SK-N-DZ (cell line): ENCODE measurements around the gene PSTK. TPM values are rescaled to one million over a fixed set of nuclear protein-coding genes. Genes with fewer than 3 reads are reported as not detected.
A peak's percentile ranks its signal among the peaks of the same experiment; 100 is the strongest.

Experiments used
- DNase-seq: peaks from one replicate; pipeline ENCODE4 v3.0.0-alpha.2; 2015; ENCODE audit warnings: low spot score
- polyA plus RNA-seq, 2 experiments: library from polyadenylated mRNA; depleted of rRNA; stranded (reverse); fragments of >200 nt; gene quantifications; 2 replicates each; pipeline ENCODE4 v1.2.3, GENCODE V29; 2014

The PSTK gene, protein sequence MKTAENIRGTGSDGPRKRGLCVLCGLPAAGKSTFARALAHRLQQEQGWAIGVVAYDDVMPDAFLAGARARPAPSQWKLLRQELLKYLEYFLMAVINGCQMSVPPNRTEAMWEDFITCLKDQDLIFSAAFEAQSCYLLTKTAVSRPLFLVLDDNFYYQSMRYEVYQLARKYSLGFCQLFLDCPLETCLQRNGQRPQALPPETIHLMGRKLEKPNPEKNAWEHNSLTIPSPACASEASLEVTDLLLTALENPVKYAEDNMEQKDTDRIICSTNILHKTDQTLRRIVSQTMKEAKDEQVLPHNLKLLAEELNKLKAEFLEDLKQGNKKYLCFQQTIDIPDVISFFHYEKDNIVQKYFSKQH
- 12.3 and 16.0 TPM in 2 replicates for polyA plus RNA-seq (2014; cell fraction: cytosol; rRNA removed)
- 10.6 and 14.5 TPM in 2 replicates for polyA plus RNA-seq (2014; cell fraction: nucleus; rRNA removed)

DNA sequence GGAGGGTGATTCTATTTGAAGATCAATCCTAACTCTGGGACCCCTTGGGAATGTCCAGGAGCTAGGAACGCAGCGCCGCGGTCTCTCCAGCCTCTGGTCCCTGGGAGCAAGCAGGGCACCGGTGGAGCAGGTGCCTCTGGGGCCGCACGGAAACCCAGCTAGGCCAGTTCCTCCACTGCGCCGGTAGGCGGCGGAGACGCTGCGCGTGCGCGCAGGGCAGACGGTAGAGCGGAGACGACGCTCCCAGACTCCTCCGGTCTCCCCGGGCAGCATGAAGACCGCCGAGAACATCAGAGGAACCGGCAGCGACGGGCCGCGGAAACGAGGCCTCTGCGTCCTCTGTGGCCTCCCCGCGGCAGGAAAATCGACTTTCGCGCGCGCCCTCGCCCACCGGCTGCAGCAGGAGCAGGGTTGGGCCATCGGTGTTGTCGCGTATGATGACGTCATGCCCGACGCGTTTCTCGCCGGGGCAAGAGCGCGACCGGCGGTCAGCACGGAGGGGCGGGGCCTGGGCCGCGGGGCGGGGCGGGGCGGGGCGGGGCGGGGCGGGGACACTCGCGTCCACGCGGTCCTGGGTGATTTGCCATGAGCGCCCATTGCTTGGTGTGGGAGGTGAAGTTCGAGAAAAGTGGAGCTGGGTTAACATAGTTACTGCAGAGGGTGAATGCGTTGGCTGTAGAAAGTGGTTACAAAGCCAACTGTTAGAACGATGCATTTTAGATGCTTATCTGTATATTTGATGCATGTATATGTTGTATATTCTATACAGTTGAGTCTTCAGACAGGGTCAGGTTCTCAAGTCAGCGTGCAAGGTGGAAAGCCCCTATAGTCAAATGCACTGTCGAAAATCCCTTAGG is at the start of gene PSTK:
Gene PSTK, plus strand, starts transcription at position 193 of the 857 bp plus-strand sequence. Its CDS starts 79 bp downstream, at position 272.
- peak; percentile 93 for DNase-seq

DNA sequence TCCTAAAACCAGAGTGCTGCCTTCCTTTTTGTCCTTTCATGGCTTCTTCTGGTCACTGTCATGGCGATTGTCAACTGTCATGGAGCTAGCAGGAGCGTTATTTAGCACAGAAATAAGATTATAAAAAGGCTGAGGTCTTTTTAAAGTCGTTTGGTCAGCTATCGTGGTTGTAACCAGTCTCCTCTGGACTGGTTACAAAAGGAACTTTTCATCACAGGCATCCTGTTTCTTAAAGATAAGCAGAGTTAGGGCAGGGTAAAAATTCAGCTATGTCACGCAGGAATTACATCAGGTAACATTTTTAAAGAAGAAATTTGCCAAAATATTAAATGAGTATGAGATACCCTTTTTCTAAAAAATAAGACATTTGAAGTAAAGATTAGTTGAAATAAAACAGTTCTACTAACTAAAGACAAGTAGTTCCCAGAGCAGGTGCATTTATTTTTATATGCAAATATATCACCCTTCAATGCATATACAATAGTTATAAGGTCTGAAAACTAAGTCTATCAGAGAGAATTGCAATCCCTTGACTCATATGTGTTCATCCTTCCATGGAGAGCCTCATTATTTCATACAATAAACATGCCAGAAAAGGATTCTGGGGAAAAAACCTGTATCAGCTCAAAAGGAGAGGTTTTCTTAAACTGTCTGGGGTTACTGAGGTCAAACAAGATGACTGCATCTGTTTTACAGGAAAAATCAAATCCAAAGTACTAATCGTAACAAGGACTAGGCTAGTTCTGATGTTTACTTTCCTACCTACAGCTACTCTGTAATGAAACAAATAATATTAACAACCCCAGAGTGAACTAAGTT is 48.9 kb upstream of the PSTK start:
- DNase-seq = no peak

DNA sequence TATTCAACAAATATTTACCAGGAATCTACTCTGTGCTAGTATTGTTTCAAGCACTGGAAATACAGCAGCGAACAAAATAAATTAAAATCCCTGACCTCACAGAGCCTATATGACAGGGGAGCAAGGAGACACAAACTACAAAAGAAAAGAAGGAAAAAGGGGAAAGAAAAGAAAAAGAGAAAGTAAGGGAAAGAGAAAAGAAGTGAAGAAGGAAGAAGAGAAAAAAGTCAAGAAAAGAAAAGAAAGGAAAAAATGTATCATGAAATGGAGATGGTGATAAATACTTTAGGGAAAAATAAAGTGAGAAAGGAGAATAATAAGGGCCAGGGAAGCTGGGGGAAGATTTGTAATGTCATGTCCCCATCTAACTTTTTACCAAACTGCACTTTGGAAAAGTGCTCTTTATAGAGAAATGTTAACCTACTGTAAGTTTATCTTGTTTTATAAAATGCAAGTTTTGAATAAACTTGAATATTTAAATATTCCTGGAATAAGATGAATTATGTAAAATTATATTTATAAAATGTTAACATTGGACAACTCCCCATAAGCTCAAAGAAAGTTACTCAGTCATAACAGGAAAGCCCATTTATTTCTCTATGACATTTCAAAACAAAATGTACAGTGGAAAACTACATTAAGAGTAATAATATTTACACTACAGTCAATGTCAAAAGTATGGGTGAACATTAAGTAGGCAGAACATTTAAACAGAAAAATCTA is 40.9 kb upstream of the PSTK start:
- DNase-seq = no peak

DNA sequence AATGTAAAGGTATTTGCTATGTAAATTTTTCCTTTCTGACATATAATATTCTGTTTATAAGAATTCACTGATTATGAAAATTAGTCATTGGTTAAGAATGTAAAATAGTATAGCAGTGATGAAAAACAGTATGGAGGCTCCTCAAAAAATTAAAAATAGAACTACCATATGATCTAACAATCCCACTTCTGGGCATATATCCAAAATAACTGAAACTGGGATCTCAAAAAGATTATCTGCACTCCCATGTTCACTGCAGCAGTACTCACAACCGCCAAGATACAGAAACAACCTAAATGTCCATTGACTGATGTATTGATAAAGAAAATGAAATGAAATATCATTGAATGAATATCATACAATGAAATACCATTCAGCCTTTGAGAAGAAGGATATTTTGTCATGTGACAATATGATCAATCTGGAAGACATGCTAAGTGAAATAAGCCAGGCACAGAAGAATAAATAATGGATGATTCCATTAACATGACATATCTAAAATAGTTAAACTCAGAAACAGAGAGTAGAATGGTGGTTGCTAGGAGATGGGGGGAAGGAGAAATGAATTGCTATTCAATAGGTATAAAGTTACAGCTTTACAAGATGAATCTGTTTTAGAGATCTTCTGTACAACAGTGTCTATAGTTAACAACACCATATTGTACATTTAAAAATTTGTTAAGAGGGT is 40.2 kb upstream of the PSTK start:
- no peak for DNase-seq

DNA sequence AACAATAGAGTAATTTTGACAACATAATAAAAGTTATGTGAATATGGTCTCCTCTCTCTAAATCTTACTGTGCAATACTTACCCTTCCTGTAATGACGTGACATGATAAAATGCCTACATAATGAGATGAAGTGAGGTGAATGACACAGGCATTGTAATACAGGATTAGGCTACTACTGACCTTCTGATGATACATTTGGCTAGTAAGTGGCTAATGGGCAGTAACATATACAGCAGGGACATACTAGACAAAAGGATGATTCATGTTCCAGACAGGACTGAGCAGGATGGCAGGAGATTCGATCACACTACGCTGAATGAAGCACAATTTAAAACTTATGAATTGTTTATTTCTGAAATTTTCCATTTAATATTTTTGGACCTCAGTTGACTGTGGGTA is 30.9 kb upstream of the PSTK start:
- DNase-seq = no peak

DNA sequence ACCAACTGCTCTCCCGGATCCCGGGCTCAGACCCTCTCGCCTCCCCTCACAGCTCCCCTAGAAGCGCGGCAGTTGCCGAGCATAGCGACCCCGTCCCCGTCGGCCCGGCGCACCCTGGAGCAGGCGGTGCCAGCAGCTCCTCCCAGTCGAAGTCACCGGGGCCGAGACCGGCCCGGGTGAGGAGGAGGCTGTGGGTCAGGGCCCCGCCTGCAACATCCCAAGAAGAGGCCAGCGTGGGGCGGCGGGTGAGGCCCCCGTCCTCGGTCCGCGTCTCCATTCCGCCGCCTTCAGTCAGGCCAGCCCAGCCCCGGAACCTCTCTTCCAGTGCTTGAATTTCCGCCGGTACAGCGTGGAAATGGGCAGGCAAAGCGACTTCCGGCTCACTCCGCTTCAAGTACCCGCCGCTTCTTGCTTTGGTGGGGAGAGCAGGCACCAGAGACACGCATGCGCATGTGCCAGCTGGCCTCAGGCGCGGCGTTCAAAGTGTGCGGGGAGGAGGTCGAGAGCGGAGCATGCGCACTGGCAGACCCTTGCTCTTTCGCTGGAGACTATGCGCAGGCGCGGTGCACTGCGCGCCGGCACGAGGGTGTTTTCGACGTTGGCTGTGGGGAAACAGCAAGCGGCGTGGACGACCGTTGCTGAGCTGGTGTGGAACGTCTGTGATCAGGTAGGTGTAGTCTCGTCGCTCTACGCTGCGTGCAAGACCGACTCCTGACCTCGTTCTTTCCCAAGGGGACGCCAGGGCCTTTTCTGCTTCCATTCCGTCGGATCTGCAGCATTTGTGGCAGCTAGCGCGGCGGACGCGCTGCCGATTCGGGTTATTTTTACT is 26.1 kb upstream of the PSTK start, which contains the start of gene C10orf88:
Gene C10orf88, minus strand, starts transcription at position 326 of the 829 bp plus-strand sequence. Its CDS starts 49 bp downstream, at position 277.
- DNase-seq = peak; percentile 99

DNA sequence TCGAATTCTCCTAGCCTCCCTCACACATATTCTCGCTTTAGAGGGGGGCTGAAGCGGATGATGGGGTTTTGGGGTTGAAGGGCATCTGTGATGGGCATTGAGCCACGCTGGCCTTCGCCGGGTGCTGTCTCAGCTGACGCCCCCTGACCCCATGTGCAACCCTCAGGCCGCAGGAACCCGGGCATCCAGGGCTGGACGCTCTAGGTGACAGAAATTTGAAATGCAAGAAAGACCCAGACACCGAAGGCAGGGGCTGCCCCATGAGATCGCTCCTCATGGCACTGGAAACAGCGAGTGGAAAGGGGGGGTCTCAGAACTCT is 25.5 kb upstream of the PSTK start:
- peak; percentile 8 for DNase-seq

DNA sequence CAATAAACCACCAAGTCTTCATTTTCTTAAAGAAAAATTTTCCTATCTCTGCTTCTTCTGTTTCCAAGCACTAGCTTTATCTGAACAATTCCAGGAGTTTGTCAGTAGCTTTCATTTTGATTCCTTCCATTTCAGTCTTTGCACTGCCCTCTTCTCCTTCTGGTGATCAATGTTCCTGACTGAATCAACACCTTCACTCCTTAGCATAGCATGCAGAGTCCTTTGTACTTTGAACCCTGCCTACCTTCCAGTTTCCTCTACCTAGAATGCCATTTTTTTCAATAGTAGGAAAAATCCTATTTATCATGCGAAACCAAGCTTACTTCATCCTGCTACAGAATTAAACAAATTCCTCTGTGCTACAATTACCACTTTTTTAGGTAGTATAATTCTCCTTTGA is 24.3 kb upstream of the PSTK start:
- DNase-seq = no peak

DNA sequence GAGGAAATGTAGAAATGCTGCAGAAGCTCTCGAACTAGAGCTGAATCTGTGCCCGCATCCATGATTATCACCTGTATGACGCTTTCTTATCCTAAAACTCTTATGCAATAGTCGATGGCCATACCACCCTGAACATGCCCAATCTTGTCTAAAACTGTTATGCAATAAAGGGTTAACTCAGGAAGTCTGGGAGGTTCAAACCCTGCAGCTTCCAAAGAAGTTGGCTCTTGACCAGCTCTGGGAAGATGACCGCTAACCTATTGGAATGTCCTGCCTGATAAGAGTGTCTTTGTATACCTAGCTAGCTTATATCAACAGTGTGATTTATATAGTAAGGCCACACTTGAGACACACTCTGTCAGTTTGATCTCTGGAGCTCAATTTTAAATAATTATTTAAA is 22.7 kb upstream of the PSTK start:
- DNase-seq = no peak

DNA sequence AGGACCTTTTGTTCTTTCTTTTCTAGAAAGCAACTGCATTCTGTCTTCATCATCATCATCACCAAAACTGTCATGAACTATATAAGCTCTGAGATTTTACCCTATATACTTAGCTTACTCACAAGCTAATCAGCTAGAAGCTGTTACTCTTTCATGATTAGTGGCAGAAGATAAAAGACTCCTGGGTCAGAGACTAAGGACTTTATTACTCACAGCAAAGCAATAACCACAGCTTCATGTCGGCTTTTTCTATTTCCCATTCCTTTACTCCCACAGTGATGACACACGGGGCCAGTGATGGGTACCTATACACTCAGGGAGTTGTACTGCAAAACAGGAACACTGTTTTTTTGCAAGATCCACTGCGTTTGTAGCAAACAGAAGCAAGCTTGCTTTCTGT is 17.8 kb upstream of the PSTK start:
- no peak for DNase-seq

DNA sequence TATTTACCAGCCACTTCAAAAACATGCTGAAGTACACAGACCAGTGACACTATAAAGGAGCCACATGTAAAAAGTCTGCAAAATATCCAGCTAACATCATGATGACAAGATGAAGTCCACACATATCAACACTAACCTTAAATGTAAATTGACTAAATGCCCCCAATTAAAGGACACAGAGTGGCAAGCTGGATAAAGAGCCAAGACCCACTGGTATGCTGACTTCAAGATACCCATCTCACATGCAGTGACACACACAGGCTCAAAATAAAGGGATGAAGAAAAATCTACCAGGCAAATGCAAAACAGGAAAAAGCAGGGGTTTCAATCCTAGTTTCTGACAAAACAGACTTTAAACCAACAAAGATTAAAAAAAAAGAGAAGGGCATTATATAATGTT is 13.3 kb upstream of the PSTK start:
- DNase-seq = no peak

DNA sequence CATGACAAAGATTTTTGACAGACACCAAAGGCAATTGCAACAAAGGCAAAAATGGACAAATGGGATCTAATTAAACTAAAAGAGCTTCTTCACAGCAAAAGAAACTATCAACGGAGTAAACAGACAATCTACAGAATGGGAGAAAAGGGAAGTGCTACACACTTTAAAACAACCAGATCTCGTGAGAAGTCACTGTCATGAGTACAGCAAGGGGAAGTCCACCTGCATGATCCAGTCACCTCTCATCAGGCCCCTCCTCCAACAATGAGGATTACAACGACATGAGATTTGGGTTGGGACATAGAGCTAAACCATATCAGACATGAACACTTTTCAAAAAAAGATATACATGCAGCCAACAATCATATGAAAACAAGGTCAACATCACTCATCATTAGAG is 11.5 kb upstream of the PSTK start:
- no peak for DNase-seq

DNA sequence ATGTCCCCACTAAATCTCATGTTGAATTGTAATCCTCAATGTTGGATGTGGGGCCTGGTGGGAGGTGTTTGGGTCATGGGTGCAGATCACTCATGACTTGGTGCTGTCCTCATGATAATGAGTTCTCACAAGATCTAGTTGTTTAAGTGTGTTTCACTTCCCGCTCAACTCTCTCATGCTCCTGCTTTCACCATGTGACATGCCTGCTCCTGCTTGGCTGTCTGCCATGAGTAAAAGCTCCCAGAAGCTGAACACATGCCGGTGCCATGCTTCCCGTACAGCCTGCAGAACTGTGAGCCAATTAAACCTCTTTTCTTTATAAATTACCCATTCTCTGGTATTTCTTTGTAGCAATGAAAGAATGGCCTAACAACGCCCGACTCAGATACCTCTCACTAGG is 6.2 kb upstream of the PSTK start:
- DNase-seq = no peak

DNA sequence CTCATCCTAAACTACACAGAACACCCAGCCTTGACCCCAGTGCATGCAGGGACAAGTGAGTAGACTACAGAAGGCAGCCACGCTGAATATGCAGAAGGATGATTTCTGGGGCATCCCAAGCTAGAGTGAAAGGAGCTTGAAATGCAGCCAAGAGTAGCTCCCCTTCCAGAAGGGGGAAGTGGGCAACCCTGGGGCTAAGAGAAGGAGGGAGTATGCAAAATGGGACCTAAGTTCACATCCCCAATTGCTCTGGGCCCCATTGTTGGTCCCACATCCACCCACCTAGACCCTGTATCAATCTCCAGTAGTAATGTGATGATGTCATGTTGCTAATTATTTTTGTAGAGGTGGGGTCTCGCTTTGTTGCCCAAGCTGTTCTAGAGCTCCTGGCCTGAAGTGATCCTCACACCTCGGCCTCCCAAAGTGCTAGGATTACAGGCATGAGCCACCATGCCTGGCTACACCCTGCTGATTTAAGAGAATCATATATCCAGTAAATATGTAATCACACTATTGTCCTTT is 5.6 kb upstream of the PSTK start:
- DNase-seq = no peak

DNA sequence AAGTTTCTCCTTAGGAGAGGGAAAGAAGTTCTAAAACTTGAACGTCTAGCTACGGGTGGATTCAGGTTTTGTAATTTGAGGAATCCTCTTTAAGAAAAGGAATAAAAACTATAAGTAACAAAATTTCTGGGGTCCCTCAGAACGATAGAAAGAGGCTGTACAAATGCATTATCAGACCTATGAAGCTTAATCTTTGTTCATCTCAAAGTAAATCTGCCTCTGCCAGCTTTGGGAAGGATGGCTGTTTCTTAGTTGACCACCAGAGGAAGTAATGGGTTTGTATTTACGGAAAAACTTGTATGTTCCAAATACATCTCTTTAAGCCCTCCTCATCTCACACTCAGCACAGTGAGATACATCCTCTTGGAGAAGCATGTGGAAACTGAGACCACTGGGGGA is 864 bp downstream of the PSTK start:
- DNase-seq = peak; percentile 53

DNA sequence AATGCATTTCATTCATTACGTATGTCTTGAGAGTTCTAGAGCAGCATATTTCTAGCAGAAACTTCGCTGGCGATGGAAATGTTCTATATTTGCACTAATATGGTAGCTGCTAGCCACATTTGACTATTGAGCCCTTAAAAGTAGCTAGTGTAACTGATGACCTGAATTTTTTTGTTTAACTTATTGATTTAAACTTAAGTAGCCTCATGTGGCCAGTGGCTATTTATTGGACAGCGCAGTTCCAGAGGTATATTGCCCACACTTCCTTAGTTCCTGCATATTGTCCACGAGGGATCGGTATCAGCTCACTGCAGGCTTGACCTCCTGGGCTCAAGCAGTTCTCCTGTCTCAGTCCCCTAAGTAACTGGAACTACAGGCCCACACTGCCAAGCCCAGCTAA is 3.7 kb downstream of the PSTK start:
- no peak for DNase-seq

DNA sequence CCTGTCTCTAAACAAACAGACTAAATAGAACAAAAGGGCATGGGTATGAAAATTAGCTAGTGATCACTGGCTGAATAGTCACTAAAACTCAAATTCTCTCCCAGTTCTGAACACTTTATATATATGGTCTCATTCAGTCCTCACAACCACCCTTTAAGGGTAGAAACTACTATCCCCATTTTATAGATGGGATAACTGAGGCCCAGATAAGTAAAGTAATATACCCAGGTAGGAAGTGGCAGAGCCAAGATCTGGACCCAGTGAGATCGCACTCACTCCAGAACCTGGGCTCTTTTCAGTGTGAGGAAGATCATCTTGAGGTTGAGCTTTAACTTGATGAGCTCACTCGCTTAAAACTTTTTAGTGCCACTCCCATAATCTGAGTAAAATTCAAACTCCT is 4.5 kb downstream of the PSTK start:
- no peak for DNase-seq

DNA sequence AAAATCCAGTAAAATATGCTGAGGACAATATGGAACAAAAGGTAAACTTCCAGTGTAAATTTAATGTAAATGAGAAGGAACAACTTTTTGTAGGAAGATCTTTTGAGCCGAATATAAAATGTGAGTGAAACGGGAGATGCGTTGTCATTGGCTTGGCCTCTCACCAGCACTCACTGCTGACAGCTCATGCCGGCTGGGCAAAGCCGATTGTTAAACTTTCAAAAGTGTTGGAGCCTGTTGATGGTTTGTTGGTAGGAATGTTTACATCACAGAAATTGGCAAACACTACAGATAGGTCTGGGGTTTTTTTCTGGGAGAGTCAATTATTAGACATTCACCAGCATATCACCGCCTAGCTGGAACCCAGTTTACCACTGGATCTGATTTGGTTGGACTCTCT is 6.1 kb downstream of the PSTK start:
- no peak for DNase-seq

DNA sequence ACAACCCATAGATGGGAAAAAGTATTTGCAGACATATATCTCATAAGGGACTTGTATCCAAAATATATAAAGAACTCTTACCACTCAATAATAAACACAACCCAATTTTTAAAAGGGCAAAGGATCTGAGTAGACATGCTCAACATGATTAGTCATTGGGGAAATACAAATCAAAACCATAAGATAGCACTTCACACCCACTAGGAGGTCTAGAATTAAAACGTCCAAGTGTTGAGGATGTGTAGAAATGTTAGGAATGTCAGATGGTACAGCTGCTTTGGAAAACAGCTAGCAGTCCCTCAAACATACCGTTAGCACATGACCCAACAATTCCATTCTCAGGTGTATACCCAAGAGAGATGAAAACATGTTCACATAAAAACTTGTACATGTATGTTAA is 8.3 kb downstream of the PSTK start:
- no peak for DNase-seq
